22Rv1 (cell line): ENCODE data around the gene REV1.
"Not testable (repeated sequence)": the region's sequence is repeated elsewhere in the genome, so short reads cannot be mapped to it uniquely, and the experiment has no call there.

Experiments used
- H3K27ac ChIP-seq: fragments of 450-650 bp; 2 replicates; pipeline ENCODE4 v1.5.1; 2017
- ZFX ChIP-seq: fragments of 450-650 bp; IDR thresholded peaks from 2 replicates; pipeline ENCODE4 v1.6.1; 2017; ENCODE audit warnings: antibody characterized with exemption, borderline replicate concordance
- TF ChIP-seq, protein P1 (sequence below): fragments of 450-650 bp; IDR thresholded peaks from 2 replicates; pipeline ENCODE4 v1.5.1; 2017; ENCODE audit warnings: mild to moderate bottlenecking

REV1 gene

DNA sequence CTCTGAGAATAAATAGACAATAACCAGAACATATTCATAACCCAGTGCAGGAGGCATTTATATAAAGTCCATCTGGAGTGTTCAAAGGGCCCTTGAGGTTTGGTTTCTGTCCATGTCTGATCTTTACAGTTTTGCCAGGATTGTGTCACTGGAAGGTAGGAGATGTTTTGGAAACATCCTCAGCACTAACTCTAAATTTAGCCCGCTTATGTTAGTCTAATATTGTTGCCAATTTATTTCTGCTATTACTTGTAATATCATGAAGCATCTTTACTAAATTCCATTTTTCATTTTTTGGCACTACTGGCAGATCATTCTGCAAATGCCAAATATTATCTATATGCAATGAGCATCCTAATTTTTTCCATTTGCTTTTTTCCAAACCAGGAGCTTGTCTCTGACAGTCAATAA is 22.4 kb upstream of the REV1 start:
- no peak overlapping the region for H3K27ac ChIP-seq
- no peak for TF ChIP-seq ZFX
- TF ChIP-seq, protein P1, sequence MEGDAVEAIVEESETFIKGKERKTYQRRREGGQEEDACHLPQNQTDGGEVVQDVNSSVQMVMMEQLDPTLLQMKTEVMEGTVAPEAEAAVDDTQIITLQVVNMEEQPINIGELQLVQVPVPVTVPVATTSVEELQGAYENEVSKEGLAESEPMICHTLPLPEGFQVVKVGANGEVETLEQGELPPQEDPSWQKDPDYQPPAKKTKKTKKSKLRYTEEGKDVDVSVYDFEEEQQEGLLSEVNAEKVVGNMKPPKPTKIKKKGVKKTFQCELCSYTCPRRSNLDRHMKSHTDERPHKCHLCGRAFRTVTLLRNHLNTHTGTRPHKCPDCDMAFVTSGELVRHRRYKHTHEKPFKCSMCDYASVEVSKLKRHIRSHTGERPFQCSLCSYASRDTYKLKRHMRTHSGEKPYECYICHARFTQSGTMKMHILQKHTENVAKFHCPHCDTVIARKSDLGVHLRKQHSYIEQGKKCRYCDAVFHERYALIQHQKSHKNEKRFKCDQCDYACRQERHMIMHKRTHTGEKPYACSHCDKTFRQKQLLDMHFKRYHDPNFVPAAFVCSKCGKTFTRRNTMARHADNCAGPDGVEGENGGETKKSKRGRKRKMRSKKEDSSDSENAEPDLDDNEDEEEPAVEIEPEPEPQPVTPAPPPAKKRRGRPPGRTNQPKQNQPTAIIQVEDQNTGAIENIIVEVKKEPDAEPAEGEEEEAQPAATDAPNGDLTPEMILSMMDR = no peak

DNA sequence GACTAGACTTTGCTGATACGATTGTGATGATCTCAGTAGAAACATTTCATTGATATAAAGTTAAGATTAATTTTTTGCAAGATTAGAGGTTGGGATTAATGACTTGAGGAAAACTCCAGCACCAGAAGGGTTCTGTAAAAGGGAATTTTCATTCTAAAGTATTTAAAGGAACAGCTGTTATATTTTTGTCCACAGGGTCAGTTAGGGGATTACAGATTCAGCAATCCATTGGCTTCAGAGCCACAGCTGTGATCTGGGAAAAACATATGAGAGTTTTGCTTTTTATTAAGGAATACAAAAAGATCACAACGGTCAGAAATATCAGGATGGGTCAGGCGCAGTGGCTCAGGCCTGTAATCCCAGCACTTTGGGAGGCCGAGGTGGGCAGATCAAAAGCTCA is 19.6 kb upstream of the REV1 start:
- no peak overlapping the region for H3K27ac ChIP-seq
- TF ChIP-seq ZFX = no peak
- TF ChIP-seq, protein P1 = no peak

DNA sequence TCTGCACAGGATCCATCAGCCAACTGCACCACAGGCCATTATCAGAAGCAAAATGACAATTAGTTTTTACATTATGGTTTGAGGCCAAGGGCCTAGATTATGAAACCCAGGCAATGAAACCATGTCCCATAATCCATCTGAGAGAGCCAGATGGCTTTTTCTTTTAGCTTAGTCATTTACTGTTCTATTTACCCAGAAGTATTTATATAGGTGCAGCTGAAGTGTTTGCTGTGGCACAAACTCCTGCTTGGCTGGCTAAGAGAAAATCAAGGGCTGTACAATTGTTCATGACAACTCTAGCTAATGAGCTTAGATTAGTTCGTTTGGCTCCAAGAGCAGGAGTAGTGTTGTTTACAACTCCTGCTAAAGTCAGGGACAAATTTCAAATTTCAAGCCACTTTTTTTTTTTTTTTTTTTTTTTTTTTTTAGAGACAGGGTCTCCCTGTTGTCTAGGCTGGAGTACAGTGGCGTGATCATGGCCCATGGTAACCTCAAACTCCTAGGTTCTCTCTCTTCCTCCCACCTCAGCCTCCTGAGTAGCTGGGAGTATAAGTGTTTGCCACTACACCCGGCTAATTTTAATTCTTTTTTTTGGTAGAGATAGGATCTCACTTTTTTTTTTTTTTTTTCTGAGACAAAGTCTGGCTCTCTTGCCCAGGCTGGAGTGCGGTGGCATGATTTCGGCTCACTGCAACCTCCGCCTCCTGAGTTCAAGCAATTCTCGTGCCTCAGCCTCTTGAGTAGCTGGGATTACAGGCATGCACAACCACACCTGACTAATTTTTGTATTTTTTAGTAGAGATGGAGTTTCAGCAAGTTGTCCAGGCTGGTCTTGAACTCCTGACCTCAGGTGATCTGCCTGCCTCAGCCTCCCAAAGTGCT is 18.4 kb upstream of the REV1 start:
- TF ChIP-seq ZFX = no peak
- TF ChIP-seq, protein P1 = no peak
- H3K27ac ChIP-seq = no peak overlapping the region

DNA sequence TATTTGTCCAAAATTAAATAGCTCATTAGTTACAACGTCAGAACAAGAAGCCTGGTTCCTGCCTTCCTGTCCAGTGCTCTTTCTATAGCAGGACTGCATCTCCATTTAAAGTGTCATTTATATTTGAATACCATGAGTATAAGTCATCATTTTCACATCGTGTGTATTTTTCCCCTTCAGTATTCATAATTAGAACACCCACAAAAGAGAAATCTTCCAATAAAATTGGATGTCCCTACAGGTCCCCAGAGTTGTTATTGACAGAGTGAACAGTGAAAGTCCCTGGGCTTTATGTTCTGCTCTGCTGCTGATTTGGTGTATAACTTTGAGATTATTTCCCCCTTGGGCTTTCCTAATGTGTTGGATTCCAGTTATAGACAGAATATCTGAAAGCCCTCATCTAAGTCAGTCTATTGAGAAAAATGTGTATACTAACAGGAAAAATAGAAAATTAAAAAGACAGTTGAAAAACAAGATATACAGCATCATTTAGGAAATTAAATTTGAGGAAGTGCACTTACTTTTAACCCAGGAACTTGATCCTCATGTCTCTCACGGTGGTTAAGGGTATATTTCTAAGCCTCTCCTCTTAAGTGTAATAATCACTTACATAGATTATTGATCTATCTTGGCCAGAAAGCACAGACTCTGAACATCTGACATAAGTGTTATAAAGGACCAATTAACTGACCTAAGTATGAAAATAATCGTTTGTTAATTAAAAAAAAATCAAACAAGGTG is 15.2 kb upstream of the REV1 start:
- no peak overlapping the region for H3K27ac ChIP-seq
- TF ChIP-seq, protein P1 = no peak
- no peak for TF ChIP-seq ZFX

DNA sequence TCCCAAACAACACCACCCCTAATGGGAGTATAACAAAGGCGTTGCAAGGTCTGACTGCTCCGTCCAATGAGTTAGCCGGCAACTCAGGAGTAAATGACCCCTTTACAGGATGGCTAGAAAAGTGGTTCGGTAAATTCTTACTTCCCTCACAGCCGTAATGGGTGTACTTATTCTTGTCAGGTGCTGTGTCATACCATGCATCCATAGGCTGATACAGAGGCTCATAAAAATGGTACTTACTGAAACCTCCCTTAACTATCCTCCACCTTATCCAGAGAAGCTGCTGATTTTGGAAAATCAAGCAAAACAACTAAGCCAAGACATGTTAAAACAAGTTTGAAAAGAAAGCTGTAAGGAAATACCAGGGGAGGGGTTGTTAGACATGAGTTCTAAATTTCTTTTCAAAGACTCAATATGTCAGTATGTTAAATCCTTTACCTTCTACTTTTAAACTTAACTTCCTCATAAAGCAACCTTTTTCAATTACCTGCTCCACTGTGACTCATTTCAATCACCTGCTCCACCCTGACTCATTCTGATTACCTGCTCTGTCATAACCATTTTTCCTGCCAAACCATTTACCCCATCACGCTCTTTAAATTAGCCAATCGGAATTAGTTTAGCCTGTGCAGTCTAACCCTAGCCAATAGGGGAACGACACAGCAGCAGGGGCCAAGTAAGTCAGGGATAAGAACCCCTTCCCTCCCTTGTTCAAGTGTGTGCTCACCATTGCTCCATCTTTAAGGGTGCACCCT is 14.0 kb upstream of the REV1 start:
- not testable (repeated sequence) for H3K27ac ChIP-seq

DNA sequence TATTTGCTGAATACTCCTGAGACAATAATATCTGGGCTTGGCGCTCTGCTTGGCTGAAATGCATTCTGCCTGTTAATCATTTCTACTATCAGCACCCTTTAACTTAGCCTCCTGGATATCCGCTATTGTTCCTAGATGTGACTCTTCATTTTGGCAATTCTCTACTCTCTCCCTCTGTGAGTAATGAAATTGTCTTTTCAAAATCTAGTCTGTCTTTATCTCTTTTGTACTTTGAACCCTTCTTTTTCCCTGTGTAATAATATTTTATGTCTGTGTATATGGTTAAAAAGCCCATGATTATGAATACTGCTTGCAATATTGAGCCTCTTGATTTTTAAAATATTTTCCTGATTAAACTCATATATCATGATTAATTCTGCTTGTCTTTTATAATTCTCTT is 6.2 kb upstream of the REV1 start:
- TF ChIP-seq, protein P1 = no peak
- no peak for TF ChIP-seq ZFX
- no peak overlapping the region for H3K27ac ChIP-seq

DNA sequence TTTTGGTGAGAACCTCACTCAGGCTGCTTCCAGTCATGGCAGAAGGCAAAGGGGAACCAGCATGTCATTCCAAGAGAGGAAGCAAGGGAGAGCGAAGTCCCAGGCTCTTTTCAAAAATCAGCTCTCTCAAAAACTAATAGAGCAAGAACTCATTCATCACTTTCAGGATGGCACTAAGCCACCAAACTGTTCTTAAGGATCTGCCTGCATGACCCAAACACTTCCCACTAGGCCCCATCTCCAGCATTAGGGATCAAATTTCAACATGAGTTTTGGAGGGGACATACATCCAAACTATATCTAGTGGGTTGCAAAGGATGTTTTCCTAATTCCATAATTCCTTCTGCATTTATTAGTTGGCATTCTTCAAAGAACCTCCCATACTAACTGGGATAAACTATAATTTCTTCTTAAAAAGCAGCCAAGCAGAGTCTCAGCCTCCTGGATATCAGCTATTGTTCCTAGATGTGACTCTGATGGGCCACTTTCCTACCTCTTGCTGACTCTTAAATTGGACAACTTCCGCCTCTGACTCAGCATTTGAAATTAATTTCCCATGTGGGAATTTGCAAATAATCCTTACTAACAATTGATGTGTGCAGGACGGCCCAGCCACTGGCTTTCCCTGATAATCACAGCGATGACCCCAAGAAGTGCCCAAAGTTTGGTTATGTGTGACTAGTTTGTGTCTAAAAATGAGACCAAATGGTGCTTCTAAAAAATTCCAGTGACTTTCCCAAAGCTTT is 5.5 kb upstream of the REV1 start:
- TF ChIP-seq, protein P1 = no peak
- no peak for TF ChIP-seq ZFX
- H3K27ac ChIP-seq = no peak overlapping the region
